ENCODE data around the gene PAX5.

The PAX5 gene

DNA sequence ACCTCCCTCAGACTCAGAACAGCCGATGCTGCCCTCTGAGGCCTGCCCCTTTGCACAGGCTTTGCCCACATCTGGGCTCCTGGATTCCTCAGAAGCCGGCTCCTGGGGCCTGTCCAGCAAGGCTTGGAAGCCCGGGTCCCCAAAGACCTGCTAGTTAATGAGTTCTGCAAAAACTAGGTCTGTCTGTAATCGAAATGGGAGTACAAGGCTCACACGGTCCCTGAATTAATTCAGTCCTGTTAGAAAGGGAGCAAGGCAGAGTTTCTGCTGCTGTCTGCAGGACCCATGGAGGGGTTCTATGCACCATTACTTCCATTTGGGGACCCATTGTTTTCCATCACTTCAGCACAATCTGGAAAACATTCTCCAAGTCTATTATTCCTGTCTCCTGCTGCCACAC lies 239.6 kb downstream of the PAX5 start:
- DNase-seq, result no peak

DNA sequence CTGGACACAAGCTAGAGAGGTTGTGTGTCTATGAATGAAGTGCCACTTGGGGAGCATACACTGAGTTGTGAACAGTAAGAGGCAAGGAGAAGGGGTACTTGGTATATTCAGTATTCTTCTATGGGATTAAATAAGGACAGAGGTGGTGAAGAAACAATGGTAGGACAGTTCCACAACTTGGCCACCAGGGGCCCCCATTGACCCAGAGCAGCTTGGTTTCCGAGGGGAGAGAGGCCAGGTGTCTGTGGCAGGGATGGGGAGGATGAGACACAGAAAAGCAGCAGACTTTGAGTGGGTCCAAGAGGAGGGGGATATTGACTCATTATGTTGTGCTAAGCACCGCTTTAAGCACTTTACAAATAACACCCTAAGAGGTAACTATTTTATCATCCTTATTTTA lies 240.8 kb downstream of the PAX5 start:
- DNase-seq, result no peak

DNA sequence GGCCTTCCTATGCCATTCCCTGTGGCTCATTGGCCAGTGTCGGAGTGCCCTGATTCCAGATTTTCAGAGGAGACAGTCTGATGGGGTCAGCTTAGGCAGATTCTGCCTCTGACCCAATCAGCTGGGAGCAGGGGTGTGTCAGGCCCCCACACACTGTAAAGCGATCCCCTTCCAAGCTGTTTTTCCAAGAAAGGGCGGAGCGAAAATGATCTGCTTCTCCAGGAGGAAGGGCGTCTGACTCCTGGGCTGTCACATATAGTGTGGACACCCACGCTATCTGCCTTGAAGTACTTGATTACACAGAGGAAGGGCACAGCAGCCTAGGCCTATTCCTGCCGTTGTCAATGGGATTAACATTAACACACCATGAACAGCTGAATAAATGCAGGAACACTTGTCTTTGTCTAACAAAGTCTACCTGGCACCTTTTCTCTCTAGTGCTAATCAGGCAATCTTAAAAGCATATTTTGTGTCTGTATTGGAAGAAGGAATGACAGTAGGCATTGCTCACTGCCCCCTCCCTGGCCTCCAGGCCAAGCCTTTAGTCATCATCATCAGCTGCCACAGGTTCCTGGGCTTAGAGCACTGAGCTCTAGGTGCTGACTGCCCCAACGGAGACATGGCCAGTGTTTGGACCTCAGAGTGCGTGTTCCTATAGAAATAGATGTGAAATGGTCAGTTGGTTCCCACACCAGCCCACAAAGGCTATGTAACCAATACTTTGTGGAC lies 242.7 kb downstream of the PAX5 start:
- DNase-seq, result no peak

GRCh38 chr9:36789886-36790285 lies 244.2 kb downstream of the PAX5 start:
- no peak for DNase-seq

DNA sequence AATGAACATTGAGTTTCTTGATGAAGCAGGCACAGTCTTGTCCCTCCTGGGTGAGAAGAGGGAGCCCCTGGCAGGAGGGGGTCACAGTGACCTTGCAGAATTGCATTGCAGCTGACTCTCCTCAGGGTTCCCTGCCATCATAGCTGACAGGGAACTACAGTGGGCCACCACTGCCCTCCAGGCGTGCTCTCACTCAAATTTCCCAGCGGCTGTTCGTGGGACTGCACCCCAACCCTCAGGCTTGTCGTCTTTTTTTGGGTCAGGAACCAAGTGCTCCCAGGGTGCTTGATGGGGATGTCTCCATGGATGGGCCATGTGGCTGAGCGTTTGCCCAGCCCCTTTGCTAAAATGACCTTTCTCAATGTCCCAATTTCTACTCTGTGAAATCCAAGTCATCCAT lies 245.5 kb downstream of the PAX5 start:
- no peak for DNase-seq

DNA sequence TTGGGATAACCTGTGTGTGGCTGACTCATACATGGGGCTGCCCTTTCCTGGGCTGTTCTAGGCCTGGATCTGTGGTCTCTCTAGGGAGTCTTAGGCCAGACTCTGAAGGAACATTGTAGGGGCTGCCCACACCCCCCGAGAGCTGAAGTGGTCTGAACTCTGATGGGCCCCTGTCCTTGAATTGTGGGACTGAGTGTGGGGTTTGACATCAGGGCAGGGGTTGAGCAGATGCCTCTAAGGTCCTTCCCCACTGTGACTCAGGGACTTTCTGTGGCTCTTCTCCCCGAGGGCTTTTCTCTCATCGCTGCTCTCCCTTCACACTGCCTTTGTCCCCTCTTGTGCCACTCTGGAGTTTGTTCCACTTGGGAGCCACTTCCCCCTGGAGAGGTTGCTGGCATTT lies 246.4 kb downstream of the PAX5 start:
- DNase-seq, result no peak
